ENCODE results near the gene MGME1.

Gene MGME1

GRCh38 chr20:17961587-17961940 lies 7.3 kb upstream of the MGME1 start:
- DNase-seq, result no peak

- no peak for DNase-seq
Observed at GRCh38 chr20:17963114-17963897, 5.5 kb upstream of the MGME1 start.

GRCh38 chr20:17964073-17964472 lies 4.7 kb upstream of the MGME1 start:
- DNase-seq, result no peak

- DNase-seq, result no peak
Observed at GRCh38 chr20:17964632-17965031, 4.2 kb upstream of the MGME1 start.

GRCh38 chr20:17965042-17965697 lies 3.6 kb upstream of the MGME1 start:
- no peak for DNase-seq

- no peak for DNase-seq
Observed at GRCh38 chr20:17966432-17967310, 2.1 kb upstream of the MGME1 start.

- no peak for DNase-seq
Observed at GRCh38 chr20:17967521-17968365, 1.1 kb upstream of the MGME1 start.

- no peak for DNase-seq
Observed at GRCh38 chr20:17969278-17969883, 563 bp downstream of the MGME1 start.

GRCh38 chr20:17969884-17970409 lies 1.1 kb downstream of the MGME1 start:
- DNase-seq, result no peak

- DNase-seq, result no peak
Observed at GRCh38 chr20:17971300-17972013, 2.6 kb downstream of the MGME1 start.

- DNase-seq, result no peak
Observed at GRCh38 chr20:17972121-17972520, 3.3 kb downstream of the MGME1 start.

- DNase-seq, result no peak
Observed at GRCh38 chr20:17976305-17976704, 7.5 kb downstream of the MGME1 start.

- no peak for DNase-seq
Observed at GRCh38 chr20:17985388-17986018, 16.7 kb downstream of the MGME1 start.

- DNase-seq, result no peak
Observed at GRCh38 chr20:17987988-17988387, 19.2 kb downstream of the MGME1 start.

- no peak for DNase-seq
Observed at GRCh38 chr20:17990278-17990972, 21.6 kb downstream of the MGME1 start.

- no peak for DNase-seq
Observed at GRCh38 chr20:17992224-17992637, 23.4 kb downstream of the MGME1 start.

- DNase-seq, result no peak
Observed at GRCh38 chr20:17992847-17993513, 24.2 kb downstream of the MGME1 start.

GRCh38 chr20:17993546-17993945 lies 24.7 kb downstream of the MGME1 start:
- no peak for DNase-seq

All from NCI-H774 (cell line).